Kasumi-1 (cell line): ENCODE measurements around the gene ESYT3.

Experiments used
- DNase-seq, 2 experiments: peaks; one replicate each; lab custom pipeline; 2025; lab: John Stamatoyannopoulos, UW

The ESYT3 gene, protein sequence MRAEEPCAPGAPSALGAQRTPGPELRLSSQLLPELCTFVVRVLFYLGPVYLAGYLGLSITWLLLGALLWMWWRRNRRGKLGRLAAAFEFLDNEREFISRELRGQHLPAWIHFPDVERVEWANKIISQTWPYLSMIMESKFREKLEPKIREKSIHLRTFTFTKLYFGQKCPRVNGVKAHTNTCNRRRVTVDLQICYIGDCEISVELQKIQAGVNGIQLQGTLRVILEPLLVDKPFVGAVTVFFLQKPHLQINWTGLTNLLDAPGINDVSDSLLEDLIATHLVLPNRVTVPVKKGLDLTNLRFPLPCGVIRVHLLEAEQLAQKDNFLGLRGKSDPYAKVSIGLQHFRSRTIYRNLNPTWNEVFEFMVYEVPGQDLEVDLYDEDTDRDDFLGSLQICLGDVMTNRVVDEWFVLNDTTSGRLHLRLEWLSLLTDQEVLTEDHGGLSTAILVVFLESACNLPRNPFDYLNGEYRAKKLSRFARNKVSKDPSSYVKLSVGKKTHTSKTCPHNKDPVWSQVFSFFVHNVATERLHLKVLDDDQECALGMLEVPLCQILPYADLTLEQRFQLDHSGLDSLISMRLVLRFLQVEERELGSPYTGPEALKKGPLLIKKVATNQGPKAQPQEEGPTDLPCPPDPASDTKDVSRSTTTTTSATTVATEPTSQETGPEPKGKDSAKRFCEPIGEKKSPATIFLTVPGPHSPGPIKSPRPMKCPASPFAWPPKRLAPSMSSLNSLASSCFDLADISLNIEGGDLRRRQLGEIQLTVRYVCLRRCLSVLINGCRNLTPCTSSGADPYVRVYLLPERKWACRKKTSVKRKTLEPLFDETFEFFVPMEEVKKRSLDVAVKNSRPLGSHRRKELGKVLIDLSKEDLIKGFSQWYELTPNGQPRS

GRCh38 chr3:138434276-138434874, at the start of gene ESYT3:
TSS of gene ESYT3 (plus strand) at chr3:138434616. CDS start at chr3:138434799, 183 bp downstream.
- DNase-seq, result peak; percentile 64 to 68

DNA sequence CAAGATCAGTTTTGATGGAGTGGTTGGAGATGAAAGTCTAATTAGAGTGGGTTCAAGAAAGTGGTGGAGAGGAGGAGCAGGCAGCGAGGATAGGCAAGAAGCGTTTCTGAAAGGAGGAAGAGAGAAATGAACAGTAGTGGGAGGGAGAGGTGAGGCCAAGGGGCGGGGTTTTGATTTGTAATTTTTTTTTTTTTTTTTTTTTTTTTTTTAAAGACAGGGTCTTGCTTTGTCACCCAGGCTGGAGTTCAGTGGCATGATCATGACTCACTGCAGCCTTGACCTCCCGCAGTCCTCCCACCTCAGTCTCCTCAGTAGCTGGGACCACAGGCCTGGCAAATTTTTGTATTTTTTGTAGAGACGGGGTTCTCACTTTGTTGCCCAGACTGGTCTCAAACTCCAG, 49.4 kb upstream of the ESYT3 start:
- DNase-seq, result no peak

- DNase-seq, result no peak
Measured at GRCh38 chr3:138389144-138389601, 45.2 kb upstream of the ESYT3 start.

- DNase-seq, result no peak
Measured at GRCh38 chr3:138389841-138390581, 44.4 kb upstream of the ESYT3 start.

DNA sequence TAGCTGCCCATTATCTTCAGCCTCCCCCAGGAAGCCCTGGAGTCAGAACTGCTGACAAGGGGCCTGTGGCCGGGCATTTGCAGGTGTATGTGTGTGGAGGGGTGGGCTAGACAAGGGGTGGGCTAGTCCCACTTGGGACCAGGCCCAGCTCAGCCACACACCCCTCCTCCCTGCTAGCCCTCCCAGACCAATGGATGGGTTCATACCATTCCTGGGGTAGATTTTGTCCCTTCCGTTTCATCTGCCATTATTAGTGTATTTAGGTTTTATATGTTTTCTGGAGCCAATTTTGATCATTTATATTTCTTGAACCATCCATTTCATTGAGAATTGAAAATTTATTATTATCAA, 43.9 kb upstream of the ESYT3 start:
- DNase-seq, result no peak

DNA sequence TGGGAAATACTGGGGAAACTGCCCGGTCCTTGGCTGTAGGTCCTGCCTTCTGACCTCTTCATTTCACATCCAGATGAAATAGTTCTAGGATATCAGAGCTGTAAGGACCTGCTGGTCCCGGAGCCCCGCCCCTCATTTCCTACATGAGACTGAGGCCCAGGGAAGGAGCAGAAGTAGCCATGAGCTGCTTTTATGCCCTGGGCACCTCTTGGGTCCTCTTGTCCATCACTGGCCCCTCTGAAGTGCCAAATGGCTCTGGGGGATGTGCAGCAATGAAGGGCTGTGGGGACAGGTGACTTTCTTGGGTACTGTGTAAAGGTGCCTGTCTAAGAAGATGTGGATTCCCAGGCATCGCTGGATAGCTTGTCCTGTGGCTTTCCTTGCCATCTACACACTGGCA, 40.3 kb upstream of the ESYT3 start:
- no peak for DNase-seq

DNA sequence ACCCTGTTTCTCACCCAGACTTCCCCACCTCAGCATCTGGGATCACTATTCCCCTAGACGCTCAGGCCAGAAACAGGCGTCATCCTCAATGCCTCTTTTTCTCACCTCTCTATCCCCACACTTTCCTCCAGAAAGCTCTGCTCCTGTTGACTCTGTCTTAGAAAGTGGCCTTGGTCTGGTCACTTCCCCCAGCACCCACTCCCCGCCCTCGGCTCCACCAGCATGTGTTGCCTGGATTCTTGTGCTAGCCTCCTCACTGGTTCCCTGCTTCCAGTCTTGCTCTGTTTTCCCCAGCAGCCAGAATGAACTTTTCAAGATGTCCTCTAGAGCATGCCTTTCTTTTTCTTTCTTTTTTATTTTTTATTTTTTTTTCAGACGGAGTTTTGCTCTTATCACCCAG, 39.7 kb upstream of the ESYT3 start:
- DNase-seq, result no peak

DNA sequence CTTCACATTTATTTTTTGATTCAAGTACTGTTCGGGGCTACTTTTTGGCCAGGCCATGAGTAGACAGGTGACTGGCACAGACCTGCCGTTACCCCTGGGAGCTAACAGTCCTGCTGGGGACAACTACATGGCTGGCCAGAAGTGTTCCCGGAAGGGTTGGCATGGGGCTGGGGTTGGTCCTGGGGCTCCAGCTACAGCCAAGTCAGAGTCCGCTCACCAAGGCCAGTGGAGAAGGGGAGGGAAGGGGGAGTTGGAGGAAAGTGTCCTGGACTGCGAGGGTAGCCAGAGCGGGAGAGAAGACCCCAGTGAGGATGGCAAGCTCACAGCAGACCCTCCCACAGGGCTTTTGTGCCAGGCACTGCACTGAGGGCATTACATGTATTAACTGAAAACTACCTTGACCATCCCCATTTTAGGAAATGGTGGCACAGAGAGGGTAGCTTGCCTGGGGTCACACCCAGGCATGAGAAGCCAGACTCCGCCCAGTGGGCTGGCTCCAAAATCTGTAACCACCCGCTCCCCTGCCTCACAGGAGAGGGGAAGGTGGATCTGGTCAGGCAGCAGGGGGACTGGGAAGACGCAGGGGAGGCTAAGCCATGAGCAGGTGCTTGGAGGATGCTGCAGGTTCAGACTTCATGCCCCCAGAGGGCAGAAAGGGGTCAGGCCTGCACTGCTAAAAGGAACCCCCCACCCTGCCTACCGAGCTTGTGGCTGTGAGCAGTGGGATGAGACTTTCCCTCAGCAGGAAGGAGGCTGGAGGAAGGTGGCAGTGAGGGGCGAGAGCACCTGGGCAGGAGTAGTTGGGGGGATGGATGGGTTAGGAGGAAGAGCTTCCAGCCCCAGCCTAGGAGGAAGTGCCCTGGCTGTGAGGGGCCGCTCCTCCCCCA, 38.3 kb upstream of the ESYT3 start:
- DNase-seq, result no peak

- peak; percentile 7 to 26 for DNase-seq
Measured at GRCh38 chr3:138396752-138397410, 37.5 kb upstream of the ESYT3 start.

DNA sequence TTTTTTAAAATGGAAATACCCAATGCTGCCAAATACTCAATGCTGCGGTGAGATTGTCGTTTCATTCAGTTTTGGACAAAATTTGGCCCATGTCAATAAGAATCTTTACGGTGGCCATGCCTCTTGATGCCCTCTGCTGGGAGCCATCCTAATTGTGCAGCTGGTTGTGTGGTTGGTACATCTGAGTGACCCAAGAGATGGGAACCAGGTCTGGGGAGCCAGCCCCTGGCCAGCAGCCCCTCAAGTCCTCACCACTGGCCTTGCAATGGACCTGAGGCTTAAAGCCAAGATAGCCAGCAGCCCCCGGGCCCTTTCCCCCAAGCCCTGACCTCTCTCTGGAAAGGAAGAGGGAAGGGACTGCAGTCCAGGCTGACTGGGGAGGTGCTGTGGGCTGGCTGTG, 36.4 kb upstream of the ESYT3 start:
- DNase-seq, result no peak

DNA sequence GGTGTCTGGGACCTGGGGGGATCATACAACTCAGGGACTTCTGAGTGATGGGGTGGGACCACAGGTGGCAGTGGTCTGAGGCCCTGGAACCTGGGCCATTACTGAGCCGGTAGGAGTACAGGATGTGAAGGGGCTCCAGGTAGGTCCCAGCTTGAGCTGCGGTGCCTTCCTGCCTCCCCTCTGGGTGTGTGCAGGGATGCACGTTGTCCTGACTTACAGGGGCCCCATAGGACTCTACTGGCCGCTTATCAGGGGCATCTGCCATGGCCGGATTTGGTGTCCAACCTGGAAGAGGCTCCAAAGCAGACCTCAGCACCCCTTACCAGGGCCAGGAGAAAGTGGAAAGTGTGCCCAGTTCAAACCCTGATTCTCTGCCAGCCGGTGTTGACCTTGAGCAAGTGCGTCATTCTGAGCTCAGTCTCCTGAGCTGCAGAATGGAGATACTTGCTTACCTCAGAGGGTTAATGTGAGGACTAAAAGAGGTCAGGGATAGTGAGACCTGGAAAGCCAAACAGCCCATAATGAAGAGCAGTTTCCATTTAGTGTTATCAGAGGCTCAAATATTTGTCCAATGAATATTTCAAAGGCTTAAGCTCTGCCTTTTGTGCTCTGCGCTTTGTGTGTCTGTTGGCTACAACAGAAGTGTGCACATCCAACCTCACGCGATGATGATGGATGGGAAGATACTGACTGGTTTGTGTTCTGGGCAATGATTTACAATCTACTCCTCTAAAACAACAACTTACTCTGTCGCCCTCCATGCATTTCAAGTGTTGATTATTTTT, 35.4 kb upstream of the ESYT3 start:
- DNase-seq, result no peak

GRCh38 chr3:138399766-138400165, 34.6 kb upstream of the ESYT3 start:
- no peak for DNase-seq

DNA sequence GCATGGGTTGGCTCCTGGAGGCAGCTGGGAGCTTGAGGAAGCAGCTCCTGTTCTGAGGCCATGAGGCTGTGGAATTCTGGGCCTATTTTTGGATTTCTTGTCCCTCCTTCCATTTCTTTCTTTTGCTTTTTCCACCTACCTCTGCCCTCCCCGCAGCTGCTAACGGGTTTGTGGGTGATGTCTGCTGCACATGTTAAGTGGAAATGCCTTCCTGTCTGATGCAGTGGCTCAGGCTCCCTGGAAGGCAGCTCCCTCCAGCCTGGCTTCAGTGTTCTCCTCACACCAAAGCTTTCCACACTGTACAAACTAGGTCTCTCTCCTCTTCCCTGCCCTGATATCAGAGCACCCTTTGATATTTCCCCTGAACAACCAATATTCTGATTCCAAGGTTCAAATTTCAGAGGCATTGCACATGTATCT, 33.8 kb upstream of the ESYT3 start:
- no peak for DNase-seq

GRCh38 chr3:138401834-138402233, 32.6 kb upstream of the ESYT3 start:
- no peak for DNase-seq

DNA sequence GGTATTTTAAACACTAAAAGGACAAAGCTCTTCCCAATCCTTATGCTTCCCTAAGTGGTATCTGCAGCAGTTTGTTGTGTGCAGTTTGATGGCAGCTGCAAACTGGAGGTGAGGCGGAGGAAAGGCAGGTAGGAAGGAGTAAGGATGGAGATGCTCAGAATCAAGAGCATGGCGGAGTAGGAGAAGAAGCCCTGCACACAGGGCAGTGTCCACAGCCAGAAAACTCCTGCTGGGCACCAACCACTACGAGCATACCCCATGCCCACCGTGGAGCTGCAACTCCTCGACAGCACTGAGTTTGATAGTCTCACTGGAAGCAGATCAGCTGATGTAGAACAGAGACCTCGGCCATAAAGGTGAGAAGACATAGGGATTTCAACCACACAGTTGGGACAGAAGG, 30.3 kb upstream of the ESYT3 start:
- DNase-seq, result no peak

GRCh38 chr3:138405001-138405400, 29.4 kb upstream of the ESYT3 start:
- no peak for DNase-seq

DNA sequence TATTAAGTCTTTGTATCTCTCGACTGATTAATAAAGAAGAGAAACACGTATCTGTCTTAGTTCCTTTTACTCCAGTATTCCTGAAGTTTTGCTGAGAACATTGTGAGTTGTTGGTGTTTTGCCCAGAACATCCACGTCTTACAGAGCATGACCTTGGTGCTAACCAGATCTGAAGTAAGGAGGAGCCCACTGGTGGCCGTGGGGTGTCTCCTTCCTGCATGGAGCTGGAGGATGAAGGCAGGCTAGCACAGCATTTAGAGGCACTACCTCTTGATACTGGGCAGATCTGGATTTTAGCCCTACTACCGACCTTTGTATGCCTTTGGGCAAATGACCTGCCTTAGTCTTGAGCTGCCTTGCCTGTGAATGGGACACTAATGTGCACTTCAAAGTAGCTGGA, 28.9 kb upstream of the ESYT3 start:
- DNase-seq, result no peak

DNA sequence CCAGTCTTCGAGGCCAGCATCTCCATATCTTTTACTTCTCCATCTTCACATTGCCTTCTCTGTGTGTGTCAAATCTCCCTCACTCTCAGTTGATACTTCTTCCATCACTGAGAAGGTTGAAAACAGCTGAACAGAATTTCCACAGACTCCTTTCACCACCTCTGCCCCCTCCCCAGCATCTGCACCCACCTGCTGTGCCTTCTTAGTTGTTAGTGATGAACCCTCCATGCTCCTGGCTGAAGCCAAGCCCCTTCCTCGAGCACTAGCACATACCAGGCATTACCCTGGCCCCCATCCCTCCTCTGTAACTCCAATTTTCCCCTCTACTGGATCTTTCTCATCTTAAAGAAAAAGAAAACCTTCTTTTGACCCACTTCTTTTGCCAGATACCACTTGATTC, 27.8 kb upstream of the ESYT3 start:
- DNase-seq, result no peak

DNA sequence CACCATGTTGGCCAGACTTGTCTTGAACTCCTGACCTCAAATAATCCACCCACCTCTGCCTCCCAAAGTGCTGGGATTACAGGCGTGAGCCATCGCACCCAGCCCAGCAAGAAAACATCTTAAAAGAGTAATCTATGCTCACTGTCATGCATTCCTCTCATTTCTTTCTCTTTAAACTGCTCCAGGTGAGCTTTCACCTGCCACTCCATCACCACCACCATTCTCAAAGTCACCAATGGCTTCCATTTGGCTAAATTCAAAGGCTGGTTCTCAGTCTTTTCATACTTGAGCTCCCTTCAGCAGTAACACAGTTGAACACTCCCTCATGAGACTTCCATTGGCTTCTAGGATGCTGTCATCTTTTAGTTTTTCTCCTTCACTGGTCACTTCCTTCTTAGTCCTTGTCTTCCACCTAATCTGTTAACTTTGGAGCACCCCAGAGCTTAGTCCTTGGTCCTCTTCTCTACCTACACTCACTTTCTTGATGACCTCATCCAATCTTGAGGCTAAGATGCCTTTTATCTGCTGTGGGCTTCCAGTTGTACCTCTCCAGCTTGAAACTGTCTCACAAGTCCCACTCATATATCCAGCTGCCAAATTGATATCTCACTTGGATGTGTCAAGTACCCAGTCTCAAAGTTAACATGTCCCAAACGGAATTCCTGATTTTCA, 27.0 kb upstream of the ESYT3 start:
- DNase-seq, result no peak
